ENCODE results near the gene GSG1L2.

DNA sequence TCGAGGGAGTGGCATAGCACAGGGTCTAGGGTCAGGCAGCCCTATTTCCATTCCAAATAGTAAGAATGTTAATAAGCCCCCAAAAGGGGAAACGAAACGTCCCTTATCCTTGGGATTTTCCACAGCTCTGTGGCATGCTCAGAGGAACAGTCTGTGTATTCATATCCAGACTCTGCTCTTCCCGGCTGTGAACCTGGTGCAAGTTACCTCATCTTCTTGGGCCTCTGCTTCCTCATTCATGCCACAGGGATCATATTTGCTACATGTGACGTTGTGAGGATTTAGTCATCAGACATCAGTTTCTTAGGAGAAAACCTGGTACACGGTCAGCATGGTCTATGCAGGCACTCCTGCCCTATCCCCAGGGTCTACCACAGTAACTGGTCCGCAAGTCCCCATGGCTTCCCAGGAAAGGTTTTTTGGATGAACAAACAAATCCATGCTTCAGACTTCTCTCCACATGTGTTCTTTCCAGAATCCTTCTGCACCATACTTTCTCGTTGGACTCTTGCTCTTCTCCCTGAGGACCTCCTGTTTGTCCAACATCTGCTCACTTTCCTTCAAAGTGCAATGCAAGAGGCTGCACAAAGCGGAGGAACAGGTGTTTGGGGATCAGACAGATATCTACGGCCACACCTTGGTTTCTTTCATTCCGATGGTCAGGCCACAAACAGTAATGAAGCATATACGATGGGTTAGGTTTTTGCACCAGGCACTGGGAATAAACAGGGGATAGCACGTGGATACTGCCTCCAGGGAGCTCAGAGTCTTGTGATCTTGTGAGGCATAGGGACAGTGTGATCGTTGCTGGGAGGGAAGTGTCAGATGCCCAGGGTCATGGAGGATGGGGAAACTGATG lies 21.5 kb upstream of the GSG1L2 start:
- no peak for TF ChIP-seq CTCF (IDR thresholded peaks at IDR 0.05; ENCODE audit: low read length)
- no peak for TF ChIP-seq EZH2 (IDR thresholded peaks at IDR 0.05; ENCODE audit: borderline replicate concordance, low read length)
